ENCODE results near the gene HIRA.
"Not testable (repeated sequence)": the region's sequence is repeated elsewhere in the genome, so short reads cannot be mapped to it uniquely, and the experiment has no call there.

HIRA gene

DNA sequence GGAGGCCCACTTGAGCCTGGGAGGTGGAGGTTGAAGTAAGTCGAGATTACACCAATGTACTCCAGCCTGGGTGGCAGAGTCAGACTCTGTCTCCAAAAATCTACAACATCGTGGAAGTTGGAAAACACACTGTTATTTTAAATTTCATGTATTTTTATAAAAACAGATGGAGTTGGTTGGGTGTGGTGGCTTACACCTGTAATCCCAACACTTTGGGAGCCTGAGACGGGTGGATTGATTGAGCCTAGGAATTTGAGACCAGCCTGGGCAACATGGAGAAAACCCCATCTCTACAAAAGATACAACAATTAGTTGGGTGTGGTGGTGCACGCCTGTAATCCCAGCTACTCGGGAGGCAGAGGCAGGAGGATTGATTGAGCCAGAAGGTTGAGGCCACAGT, 88.1 kb downstream of the HIRA start:
- Histone ChIP-seq H3K27ac (no peak overlapping the region), H3K4me3 (no peak overlapping the region)

GRCh38 chr22:19341500-19341899, 90.0 kb downstream of the HIRA start:
- H3K27ac ChIP-seq, result no peak overlapping the region
- no peak overlapping the region for H3K4me3 ChIP-seq

DNA sequence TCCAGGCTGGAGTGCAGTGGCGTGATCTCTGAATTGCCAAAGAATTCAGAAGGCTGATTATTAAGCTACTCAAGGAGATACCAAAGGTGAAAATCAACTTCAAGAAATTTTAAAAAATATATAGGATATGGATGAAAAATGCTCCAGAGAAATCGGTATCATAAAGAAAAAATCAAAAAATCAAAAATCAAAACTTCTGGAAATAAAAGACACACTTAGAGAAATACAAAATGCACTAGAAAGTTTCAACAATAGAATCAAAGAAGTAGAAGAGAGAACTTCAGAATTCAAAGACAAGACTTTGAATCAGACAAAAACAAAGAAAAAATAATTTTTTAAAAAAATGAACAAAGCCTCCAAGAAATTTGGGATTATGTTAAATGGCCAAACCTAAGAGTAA, 94.4 kb downstream of the HIRA start:
- no peak overlapping the region for H3K27ac ChIP-seq
- H3K4me3 ChIP-seq, result no peak overlapping the region

DNA sequence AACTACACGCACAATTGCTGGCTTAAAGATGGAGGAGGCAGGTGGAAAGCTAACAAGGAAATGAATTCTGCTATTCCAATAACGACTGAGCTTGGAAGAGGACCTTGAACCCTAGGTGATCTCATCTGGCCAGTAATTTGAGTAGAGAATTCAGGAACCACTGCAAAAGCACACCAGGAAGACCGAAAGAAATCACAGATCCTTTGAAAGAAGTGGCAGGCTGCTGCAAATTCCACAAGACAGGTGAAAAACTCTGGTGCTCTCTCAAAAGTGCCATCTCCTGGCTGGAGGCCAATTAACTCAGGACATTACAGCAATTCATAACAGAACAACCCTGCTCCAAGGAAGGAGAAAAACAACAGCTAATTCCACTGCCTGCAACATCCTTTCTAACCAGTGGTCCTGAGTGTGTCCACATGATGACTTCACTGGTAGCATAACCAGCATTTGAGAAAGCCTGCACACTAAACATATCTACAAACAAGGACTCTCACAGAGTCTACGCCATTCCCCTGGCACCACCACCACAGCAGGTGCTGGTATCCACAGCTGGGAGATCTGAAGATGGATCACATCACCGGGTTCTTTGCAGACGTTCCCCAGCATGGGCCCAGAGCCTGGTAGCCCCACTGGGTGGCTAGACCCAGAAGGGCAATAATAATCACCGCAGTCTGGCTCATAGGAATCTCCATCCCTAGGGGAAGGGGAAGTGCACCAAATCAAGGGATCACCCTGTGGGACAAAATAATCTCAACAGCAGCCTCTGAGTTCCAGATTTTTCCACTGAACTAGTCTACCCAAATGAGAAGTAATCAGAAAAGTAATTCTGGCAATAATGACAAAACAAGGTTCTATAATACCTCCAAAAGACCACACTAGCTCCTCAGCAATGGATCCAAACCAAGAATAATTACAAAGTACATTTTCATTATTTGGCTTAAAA, 95.1 kb downstream of the HIRA start:
- no peak overlapping the region for H3K4me3 ChIP-seq
- H3K27ac ChIP-seq, result no peak overlapping the region

- Histone ChIP-seq H3K4me3 (no peak overlapping the region), H3K27ac (no peak overlapping the region)
These were observed 99.6 kb downstream of the HIRA start for GRCh38 chr22:19331975-19332374.

GRCh38 chr22:19331474-19331873, 100.1 kb downstream of the HIRA start:
- H3K4me3 ChIP-seq, result no peak overlapping the region
- no peak overlapping the region for H3K27ac ChIP-seq

GRCh38 chr22:19330865-19331418, 100.6 kb downstream of the HIRA start:
- Histone ChIP-seq H3K27ac (no peak overlapping the region), H3K4me3 (no peak overlapping the region)

GRCh38 chr22:19330205-19330604, 101.3 kb downstream of the HIRA start:
- H3K27ac ChIP-seq, H3K4me3 ChIP-seq: not testable (repeated sequence)

DNA sequence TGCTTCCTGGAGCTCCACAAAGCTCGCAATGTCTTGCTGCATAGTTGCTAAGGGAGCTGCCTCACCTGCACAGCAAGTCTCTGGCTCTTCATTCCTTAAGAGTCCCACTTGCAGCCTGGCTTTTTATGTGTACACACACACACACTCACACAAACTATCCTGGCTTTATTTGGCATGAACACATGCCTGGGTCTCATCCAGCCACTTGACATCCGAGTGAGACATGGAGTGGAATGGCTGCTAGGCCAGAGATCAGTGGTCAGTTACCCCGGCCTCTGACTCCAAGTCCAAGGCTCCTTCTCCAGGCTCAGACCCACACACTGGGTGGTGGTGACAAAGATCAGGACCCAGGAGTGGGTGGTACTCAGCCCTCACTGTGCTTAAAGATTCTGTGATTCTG, 102.1 kb downstream of the HIRA start:
- Histone ChIP-seq H3K4me3 (no peak overlapping the region), H3K27ac (no peak overlapping the region)

DNA sequence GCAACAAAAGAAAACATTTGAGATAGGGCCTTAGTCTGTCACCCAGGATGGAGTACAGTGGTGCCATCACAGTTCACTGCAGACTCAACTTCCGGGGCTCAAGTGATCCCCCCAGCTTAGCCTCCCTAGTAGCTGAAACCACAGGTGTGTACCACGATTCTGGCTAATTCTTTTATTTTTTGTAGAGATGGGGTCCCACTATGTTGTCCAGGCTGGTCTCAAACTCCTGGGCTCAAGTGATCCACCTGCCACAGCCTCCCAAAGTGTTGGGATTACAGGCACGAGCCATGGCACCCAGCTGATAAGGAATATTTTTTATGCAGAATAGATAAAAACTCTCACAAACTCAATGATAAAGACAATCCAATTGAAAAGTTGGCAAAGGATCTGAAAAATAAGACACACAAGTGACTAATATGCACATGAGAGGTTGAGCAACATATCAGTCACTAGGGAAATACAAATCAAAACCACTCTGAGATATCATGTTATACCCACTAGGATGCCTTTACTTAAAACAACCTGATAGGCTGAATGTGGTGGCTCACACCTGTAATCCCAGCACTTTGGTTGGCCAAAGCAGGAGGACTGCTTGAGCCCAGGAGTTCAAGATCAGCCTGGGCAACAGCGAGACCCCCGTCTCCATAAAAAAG, 106.1 kb downstream of the HIRA start:
- Histone ChIP-seq H3K27ac (no peak overlapping the region), H3K4me3 (no peak overlapping the region)

DNA sequence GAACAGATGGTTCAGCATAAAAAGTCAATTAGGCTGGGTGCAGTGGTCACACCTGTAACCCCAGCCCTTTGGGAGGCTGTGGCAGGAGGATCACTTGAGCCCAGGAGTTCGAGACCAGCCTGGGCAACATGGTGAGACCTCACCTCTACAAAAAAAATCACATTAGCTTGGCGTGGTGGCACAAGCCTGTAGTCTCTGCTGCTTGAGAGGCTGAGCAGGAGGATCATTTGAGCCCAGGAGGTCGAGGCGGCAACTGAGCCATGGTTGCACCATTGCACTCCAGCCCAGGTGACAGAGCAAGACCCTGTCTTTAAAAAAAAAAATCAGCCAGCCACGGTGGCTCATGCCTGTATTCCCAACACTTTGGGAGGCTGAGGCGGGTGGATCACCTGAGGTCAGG, 108.1 kb downstream of the HIRA start:
- H3K4me3 ChIP-seq, H3K27ac ChIP-seq: not testable (repeated sequence)

- Histone ChIP-seq H3K27ac (no peak overlapping the region), H3K4me3 (no peak overlapping the region)
These were observed 109.8 kb downstream of the HIRA start for GRCh38 chr22:19321757-19322156.

DNA sequence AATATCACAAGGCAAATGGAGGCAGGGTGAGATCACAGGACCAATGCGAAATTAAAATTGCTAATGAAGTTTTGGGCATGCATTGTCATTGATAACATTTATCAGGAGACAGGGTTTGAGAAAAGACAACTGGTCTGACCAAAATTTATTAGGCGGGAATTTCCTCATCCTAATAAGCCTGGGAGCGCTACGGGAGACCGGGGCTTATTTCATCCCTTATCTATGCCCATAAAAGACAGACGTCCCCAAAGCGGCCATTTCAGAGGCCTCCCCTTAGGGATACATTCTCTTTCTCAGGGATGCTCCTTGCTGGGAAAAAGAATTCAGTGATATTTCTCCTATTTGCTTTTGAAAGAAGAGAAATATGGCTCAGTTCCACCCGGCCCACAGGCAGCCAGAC, 111.4 kb downstream of the HIRA start:
- not testable (repeated sequence) for H3K27ac ChIP-seq, H3K4me3 ChIP-seq

GRCh38 chr22:19319281-19319680, 112.3 kb downstream of the HIRA start:
- Histone ChIP-seq H3K4me3 (no peak overlapping the region), H3K27ac (no peak overlapping the region)

- Histone ChIP-seq H3K27ac (no peak overlapping the region), H3K4me3 (no peak overlapping the region)
These were observed 113.7 kb downstream of the HIRA start for GRCh38 chr22:19317865-19318264.

- H3K4me3 ChIP-seq, result no peak overlapping the region
- no peak overlapping the region for H3K27ac ChIP-seq
These were observed 123.7 kb downstream of the HIRA start for GRCh38 chr22:19307872-19308271.

DNA sequence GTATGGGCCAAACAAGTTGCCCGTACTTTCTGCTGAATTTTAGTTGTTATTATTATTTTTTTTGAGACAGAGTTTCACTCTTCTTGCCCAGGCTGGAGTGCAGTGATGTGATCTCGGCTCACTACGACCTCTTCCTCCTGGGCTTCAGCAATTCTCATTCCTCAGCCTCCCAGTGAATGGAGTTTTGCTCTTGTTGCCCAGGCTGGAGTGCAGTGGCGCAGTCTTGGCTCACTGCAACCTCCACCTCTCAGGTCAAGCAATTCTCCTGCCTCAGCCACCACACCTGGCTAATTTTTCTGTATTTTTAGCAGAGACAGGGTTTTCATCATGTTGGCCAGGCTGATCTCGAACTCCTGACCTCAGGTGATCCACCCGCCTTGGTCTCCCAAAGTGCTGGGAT, 125.0 kb downstream of the HIRA start:
- not testable (repeated sequence) for H3K27ac ChIP-seq, H3K4me3 ChIP-seq

GRCh38 chr22:19304547-19304946, 127.0 kb downstream of the HIRA start:
- H3K4me3 ChIP-seq, result no peak overlapping the region
- H3K27ac ChIP-seq, result no peak overlapping the region

- no peak overlapping the region for H3K27ac ChIP-seq
- no peak overlapping the region for H3K4me3 ChIP-seq
These were observed 127.7 kb downstream of the HIRA start for GRCh38 chr22:19303785-19304184.

- Histone ChIP-seq H3K27ac (no peak overlapping the region), H3K4me3 (no peak overlapping the region)
These were observed 135.8 kb downstream of the HIRA start for GRCh38 chr22:19295733-19296132.
